Middle frontal gyrus (tissue), 1 donor: ENCODE data around the gene STING1.
"Not testable (repeated sequence)": the region's sequence is repeated elsewhere in the genome, so short reads cannot be mapped to it uniquely, and the experiment has no call there.

Experiments
- DNase-seq: peaks from one replicate; pipeline ENCODE4 v3.0.0-alpha.2; 2015; ENCODE audit warnings: low spot score; ENCODE audit errors: extremely low spot score

The STING1 gene

GRCh38 chr5:139503036-139503817, 20.7 kb upstream of the STING1 start:
- DNase-seq = not testable (repeated sequence)

- DNase-seq = no peak
Observed at GRCh38 chr5:139501381-139501780, 18.8 kb upstream of the STING1 start.

GRCh38 chr5:139495638-139496435, 13.3 kb upstream of the STING1 start:
- DNase-seq = no peak

- DNase-seq = no peak
Observed at GRCh38 chr5:139494832-139495231, 12.3 kb upstream of the STING1 start.

- no peak for DNase-seq
Observed at GRCh38 chr5:139494256-139494655, 11.7 kb upstream of the STING1 start.

- DNase-seq = no peak
Observed at GRCh38 chr5:139492700-139493192, 10.2 kb upstream of the STING1 start.

GRCh38 chr5:139488260-139488659, 5.7 kb upstream of the STING1 start:
- DNase-seq = no peak

GRCh38 chr5:139486201-139486600, 3.6 kb upstream of the STING1 start:
- no peak for DNase-seq

- DNase-seq = not testable (repeated sequence)
Observed at GRCh38 chr5:139482890-139483208, 291 bp upstream of the STING1 start.

GRCh38 chr5:139481580-139482049, 943 bp downstream of the STING1 start:
- no peak for DNase-seq

- DNase-seq = no peak
Observed at GRCh38 chr5:139481122-139481533, 1.4 kb downstream of the STING1 start.

GRCh38 chr5:139479729-139480128, 2.8 kb downstream of the STING1 start:
- not testable (repeated sequence) for DNase-seq

GRCh38 chr5:139478657-139479423, 3.7 kb downstream of the STING1 start:
- not testable (repeated sequence) for DNase-seq

- no peak for DNase-seq
Observed at GRCh38 chr5:139475865-139476617, 6.5 kb downstream of the STING1 start.

- no peak for DNase-seq
Observed at GRCh38 chr5:139474890-139475791, 7.4 kb downstream of the STING1 start.

- no peak for DNase-seq
Observed at GRCh38 chr5:139473565-139473964, 9.0 kb downstream of the STING1 start.

GRCh38 chr5:139473105-139473504, 9.5 kb downstream of the STING1 start:
- DNase-seq = no peak

GRCh38 chr5:139472386-139473030, 10.1 kb downstream of the STING1 start:
- no peak for DNase-seq

- no peak for DNase-seq
Observed at GRCh38 chr5:139470821-139471300, 11.7 kb downstream of the STING1 start, which contains the start of gene SMIM33. Gene SMIM33 (plus strand): TSS chr5:139471004. CDS start chr5:139471122, 118 bp downstream.
